PC-9 (cell line): ENCODE data around the gene HAT1.

Experiments used
- EZH2 ChIP-seq: fragments of 200-600 bp; sonication (generic); IDR thresholded peaks from 2 replicates; pipeline ENCODE4 v1.8.0; 2017; ENCODE audit warnings: antibody characterized with exemption, low read depth
- TF ChIP-seq, protein P1 (sequence below): fragments of 200-600 bp; sonication (generic); conservative IDR thresholded peaks from 2 replicates; pipeline ENCODE4 v1.6.1; 2017; ENCODE audit warnings: mixed run types, antibody characterized with exemption, mild to moderate bottlenecking, moderate library complexity

GRCh38 chr2:171965238-171965637, 43.0 kb downstream of the HAT1 start:
- TF ChIP-seq, protein P1, sequence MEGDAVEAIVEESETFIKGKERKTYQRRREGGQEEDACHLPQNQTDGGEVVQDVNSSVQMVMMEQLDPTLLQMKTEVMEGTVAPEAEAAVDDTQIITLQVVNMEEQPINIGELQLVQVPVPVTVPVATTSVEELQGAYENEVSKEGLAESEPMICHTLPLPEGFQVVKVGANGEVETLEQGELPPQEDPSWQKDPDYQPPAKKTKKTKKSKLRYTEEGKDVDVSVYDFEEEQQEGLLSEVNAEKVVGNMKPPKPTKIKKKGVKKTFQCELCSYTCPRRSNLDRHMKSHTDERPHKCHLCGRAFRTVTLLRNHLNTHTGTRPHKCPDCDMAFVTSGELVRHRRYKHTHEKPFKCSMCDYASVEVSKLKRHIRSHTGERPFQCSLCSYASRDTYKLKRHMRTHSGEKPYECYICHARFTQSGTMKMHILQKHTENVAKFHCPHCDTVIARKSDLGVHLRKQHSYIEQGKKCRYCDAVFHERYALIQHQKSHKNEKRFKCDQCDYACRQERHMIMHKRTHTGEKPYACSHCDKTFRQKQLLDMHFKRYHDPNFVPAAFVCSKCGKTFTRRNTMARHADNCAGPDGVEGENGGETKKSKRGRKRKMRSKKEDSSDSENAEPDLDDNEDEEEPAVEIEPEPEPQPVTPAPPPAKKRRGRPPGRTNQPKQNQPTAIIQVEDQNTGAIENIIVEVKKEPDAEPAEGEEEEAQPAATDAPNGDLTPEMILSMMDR: no peak
- no peak for TF ChIP-seq EZH2
